Cardiac fibroblast (primary cell): ENCODE measurements around the gene DRD1.

Source experiments
- DNase-seq, 2 donors: peaks; one replicate each; pipeline versions ENCODE4 v3.0.0 to v3.0.0-alpha.2; 2010; ENCODE audit warnings: low read depth in 2 of 2
- H3K4me3 ChIP-seq, 2 donors: replicated peaks in 1 of 2; 1 replicate in 1 of 2; 2 replicates in 1 of 2; pipeline ENCODE4 v1.5.1; 2011; ENCODE audit warnings: low read depth in 2 of 2, low read length in 2 of 2, mild to moderate bottlenecking in 2 of 2, moderate library complexity in 1 of 2
- TF ChIP-seq, protein P1 (sequence below): IDR thresholded peaks from one replicate; pipeline ENCODE4 v1.5.1; 2011; ENCODE audit warnings: low read depth, mild to moderate bottlenecking, low read length, inconsistent platforms

The DRD1 gene

DNA sequence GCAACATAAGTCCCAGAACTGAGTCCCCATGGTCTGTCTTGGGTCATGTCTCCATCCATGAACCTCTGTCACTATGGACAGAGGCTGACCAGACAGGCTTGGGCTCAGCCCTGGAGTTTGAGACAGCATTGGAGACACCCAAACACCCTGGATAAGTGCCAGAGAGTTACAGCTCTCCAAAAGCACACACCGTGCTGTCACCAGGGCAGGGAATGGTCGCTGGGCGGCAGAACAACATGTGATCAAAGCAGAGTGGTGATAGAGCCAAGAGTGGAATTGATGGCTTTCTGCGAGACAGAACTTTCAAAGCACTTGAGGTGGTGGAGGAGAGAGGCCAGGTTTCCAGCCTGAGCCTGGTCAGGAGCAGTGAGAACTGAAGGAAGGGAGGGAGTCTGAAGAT is 50.1 kb downstream of the DRD1 start:
- TF ChIP-seq, protein P1, sequence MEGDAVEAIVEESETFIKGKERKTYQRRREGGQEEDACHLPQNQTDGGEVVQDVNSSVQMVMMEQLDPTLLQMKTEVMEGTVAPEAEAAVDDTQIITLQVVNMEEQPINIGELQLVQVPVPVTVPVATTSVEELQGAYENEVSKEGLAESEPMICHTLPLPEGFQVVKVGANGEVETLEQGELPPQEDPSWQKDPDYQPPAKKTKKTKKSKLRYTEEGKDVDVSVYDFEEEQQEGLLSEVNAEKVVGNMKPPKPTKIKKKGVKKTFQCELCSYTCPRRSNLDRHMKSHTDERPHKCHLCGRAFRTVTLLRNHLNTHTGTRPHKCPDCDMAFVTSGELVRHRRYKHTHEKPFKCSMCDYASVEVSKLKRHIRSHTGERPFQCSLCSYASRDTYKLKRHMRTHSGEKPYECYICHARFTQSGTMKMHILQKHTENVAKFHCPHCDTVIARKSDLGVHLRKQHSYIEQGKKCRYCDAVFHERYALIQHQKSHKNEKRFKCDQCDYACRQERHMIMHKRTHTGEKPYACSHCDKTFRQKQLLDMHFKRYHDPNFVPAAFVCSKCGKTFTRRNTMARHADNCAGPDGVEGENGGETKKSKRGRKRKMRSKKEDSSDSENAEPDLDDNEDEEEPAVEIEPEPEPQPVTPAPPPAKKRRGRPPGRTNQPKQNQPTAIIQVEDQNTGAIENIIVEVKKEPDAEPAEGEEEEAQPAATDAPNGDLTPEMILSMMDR, result no peak
- H3K4me3 ChIP-seq, result no peak overlapping the region
- DNase-seq, result no peak

DNA sequence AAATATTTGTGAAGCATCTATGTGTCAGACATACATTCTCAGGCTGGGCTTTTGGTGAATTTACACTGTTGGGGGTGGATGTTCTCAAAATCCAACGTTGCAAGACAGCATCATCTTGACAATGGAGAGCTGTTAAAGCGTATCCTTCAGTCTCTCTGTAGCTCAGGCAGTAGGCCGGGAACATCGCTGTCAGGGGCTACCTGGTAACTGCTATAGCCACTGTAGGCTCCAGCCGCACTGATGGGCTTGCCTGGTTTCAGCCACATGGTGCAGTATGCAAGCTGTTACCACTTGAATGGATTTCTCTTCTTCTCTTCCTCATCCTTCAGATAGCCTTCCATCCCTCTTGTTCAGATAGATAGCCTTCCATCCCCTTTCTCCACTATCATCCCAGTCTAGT is 51.7 kb downstream of the DRD1 start:
- no peak overlapping the region for H3K4me3 ChIP-seq
- TF ChIP-seq, protein P1, result no peak
- DNase-seq, result no peak

DNA sequence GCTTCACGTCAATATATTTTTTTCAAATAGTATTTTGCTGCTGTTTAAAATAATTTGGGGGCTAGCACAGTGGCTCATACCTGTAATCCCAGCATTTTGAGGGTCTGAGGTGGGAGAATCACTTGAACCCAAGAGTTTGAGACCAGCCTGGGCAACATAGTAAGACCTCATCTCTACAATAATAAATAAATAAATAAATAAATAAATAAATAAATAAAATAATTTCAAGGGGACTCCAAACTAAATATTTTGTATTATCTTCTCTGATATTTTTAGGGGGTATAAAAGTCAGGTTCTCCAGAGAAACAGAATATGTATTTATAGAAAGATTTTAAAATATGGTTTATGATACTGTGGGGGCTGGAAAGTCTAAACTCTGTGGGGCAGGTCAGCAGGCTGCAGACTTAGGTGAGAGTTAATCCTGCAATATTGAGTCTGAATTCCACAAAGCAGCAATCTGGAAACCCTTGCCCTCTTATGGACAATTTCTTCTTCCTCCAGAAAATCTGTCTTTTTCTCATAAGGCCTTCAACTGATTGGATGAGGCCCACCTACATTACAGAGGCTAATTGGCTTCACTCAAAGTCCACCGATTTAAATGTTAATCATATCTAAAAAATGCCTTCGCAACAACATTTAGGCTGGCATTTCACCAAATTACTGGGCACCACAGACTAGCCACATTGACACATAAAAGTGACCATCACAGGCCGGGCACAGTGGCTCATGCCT is 53.5 kb downstream of the DRD1 start:
- TF ChIP-seq, protein P1, result no peak
- DNase-seq, result no peak
- H3K4me3 ChIP-seq, result no peak overlapping the region
